Endometrial microvascular endothelial cells (primary cell): ENCODE data around the gene TAS2R60. TPM values are rescaled to one million over a fixed set of nuclear protein-coding genes. Genes with fewer than 3 reads are reported as not detected.
"Not testable (repeated sequence)": the region's sequence is repeated elsewhere in the genome, so short reads cannot be mapped to it uniquely, and the experiment has no call there.

ENCODE experiments used
- in situ Hi-C: cut with HindIII; loops from 2 replicates; pipeline ENCODE4 v1.10.0; 2017; ENCODE audit warnings: low sequenced_read_pairs, low pct_unique_long_range_greater_than_20kb; ENCODE audit errors: inconsistent ontology term
- total RNA-seq: library from RNA; depleted of rRNA; stranded (reverse); fragments of >200 nt; gene quantifications from one replicate; pipeline ENCODE4 v1.2.3, GENCODE V29; 2015; ENCODE audit errors: inconsistent ontology term

TAS2R60 gene
- total RNA-seq, 1 donor from 2014 or later, result not detected

GRCh38 chr7:143408686-143409561 lies 34.3 kb upstream of the TAS2R60 start, which contains the start of gene EPHA1:
Gene EPHA1, minus strand, starts transcription at chr7:143408856. Its CDS starts 51 bp downstream, at chr7:143408805.
- in situ Hi-C loops, result no loop called here

- in situ Hi-C loops, result no loop called here
Measured at GRCh38 chr7:143410521-143411004, 32.7 kb upstream of the TAS2R60 start.

- in situ Hi-C loops, result no loop called here
Measured at GRCh38 chr7:143411976-143412708, 31.1 kb upstream of the TAS2R60 start.

GRCh38 chr7:143413123-143413522 lies 30.1 kb upstream of the TAS2R60 start:
- in situ Hi-C loops, result no loop called here

- in situ Hi-C loops, result not testable (repeated sequence)
Measured at GRCh38 chr7:143415209-143415608, 28.0 kb upstream of the TAS2R60 start.

- in situ Hi-C loops, result no loop called here
Measured at GRCh38 chr7:143415742-143416397, 27.4 kb upstream of the TAS2R60 start.

- in situ Hi-C loops, result no loop called here
Measured at GRCh38 chr7:143416565-143417149, 26.6 kb upstream of the TAS2R60 start.

- in situ Hi-C loops, result no loop called here
Measured at GRCh38 chr7:143417734-143418383, 25.4 kb upstream of the TAS2R60 start.

GRCh38 chr7:143418681-143419458 lies 24.4 kb upstream of the TAS2R60 start:
- in situ Hi-C loops, result no loop called here

- in situ Hi-C loops, result no loop called here
Measured at GRCh38 chr7:143419880-143420279, 23.4 kb upstream of the TAS2R60 start.

GRCh38 chr7:143420624-143421023 lies 22.6 kb upstream of the TAS2R60 start:
- in situ Hi-C loops, result not testable (repeated sequence)

GRCh38 chr7:143422033-143422432 lies 21.2 kb upstream of the TAS2R60 start:
- in situ Hi-C loops, result no loop called here

- in situ Hi-C loops, result not testable (repeated sequence)
Measured at GRCh38 chr7:143424476-143424875, 18.8 kb upstream of the TAS2R60 start.

- in situ Hi-C loops, result no loop called here
Measured at GRCh38 chr7:143426479-143427142, 16.6 kb upstream of the TAS2R60 start.

- in situ Hi-C loops, result no loop called here
Measured at GRCh38 chr7:143429770-143430698, 13.2 kb upstream of the TAS2R60 start.

GRCh38 chr7:143431109-143431508 lies 12.1 kb upstream of the TAS2R60 start:
- in situ Hi-C loops, result no loop called here
